ENCODE data around the gene RBMX2. TPM values are rescaled to one million over a fixed set of nuclear protein-coding genes. Genes with fewer than 3 reads are reported as not detected.

Gene RBMX2
- total and polyA plus RNA-seq, 2 experiments from 2014 or later = 15.3 to 17.8 TPM

DNA sequence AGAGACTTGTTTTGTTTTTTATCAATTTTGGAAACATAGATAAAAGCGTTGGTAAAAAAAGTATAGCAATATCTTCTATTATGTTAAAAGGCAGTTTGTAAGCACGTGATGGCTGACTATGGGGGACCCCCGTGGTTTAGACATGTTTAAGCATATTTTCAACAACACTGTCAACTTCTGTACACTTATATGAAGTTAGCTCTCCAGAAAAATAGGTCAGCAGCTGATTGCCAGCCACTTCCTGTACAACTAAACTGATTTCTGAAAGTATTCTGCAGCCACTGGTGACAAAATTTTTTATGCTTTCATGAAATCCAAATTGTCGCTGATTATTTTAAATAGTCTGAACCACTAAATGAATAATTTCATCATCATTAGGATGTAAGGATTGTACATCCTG, 45.2 kb downstream of the RBMX2 start:
- Histone ChIP-seq H3K4me2 (no peak overlapping the region), H3K27me3 (no peaks in the 10 kb centered on the region), H3K27ac (no peak overlapping the region), H4K20me1 (ENCODE audit: insufficient read depth, poor library complexity, severe bottlenecking) (no peaks in the 10 kb centered on the region), H3K79me2 (no peaks in the 10 kb centered on the region), H3K9me3 (ENCODE audit: low read depth) (no peaks in the 10 kb centered on the region), H3K4me3 (no peak overlapping the region), H3K36me3 (replicated peaks; ENCODE audit: insufficient read depth, low read depth) (no peaks in the 10 kb centered on the region), H3K4me1 (ENCODE audit: insufficient read depth) (no peaks in the 10 kb centered on the region), H2AFZ (no peak overlapping the region), H3K9me2 (replicated peaks; ENCODE audit: insufficient read depth) (no peaks in the 10 kb centered on the region)
- WGBS (ENCODE audit: low lambda C conversion rate, missing lambda C conversion rate) = 49% methylated on average over 4 of the region's 4 CpGs
- TF ChIP-seq EZH2phosphoT487 (IDR thresholded peaks at IDR 0.05; ENCODE audit: low read depth, severe bottlenecking, unreplicated experiment) (no peak), EZH2 (IDR thresholded peaks at IDR 0.05; ENCODE audit: borderline replicate concordance) (no peak)
- TF ChIP-seq, protein P1, sequence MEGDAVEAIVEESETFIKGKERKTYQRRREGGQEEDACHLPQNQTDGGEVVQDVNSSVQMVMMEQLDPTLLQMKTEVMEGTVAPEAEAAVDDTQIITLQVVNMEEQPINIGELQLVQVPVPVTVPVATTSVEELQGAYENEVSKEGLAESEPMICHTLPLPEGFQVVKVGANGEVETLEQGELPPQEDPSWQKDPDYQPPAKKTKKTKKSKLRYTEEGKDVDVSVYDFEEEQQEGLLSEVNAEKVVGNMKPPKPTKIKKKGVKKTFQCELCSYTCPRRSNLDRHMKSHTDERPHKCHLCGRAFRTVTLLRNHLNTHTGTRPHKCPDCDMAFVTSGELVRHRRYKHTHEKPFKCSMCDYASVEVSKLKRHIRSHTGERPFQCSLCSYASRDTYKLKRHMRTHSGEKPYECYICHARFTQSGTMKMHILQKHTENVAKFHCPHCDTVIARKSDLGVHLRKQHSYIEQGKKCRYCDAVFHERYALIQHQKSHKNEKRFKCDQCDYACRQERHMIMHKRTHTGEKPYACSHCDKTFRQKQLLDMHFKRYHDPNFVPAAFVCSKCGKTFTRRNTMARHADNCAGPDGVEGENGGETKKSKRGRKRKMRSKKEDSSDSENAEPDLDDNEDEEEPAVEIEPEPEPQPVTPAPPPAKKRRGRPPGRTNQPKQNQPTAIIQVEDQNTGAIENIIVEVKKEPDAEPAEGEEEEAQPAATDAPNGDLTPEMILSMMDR (IDR thresholded peaks at IDR 0.05; ENCODE audit: poor library complexity) = no peak
- no peak for DNase-seq (ENCODE audit: low spot score)

Other genes starting within 250 kb of the RBMX2 start
- gene AIFM1, start 236.1 kb upstream of the RBMX2 start, total RNA-seq = 54.9 and 60.0 TPM in 2 replicates
- 65.2 and 70.8 TPM in 2 replicates for gene AIFM1, start 236.1 kb upstream of the RBMX2 start, polyA plus RNA-seq
- 2.8 and 3.0 TPM in 2 replicates for gene RAB33A, start 230.0 kb upstream of the RBMX2 start, total RNA-seq
- 7.7 and 11.2 TPM in 2 replicates for gene RAB33A, start 230.0 kb upstream of the RBMX2 start, polyA plus RNA-seq
- 7.3 and 8.5 TPM in 2 replicates for gene ZNF280C, start 133.1 kb upstream of the RBMX2 start, total RNA-seq
- gene ZNF280C, start 133.1 kb upstream of the RBMX2 start, polyA plus RNA-seq = 2.7 and 3.2 TPM in 2 replicates
- 12.0 and 16.0 TPM in 2 replicates for gene SLC25A14, start 62.1 kb upstream of the RBMX2 start, total RNA-seq
- gene SLC25A14, start 62.1 kb upstream of the RBMX2 start, polyA plus RNA-seq = 18.9 and 25.9 TPM in 2 replicates
- 1.4 TPM in 1 of 2 replicates, not detected in the other for gene GPR119, start 16.3 kb upstream of the RBMX2 start, total RNA-seq
- gene GPR119, start 16.3 kb upstream of the RBMX2 start, polyA plus RNA-seq = 0.39 and 0.51 TPM in 2 replicates

All from hepatocyte (in vitro differentiated cells).